Trophoblast cell (in vitro differentiated cells and primary cell): Measurements from ENCODE around the gene ASAP3.

Experiments used
- DNase-seq, 2 donors: peaks; one replicate each; pipeline ENCODE4 v3.0.0-alpha.2; 2016
- H2AFZ ChIP-seq: 2 replicates; pipeline ENCODE4 v1.6.1; 2013; ENCODE audit warnings: low read length, moderate library complexity, mild to moderate bottlenecking; ENCODE audit not compliant: insufficient read depth, poor library complexity
- H2AK5ac ChIP-seq: 2 replicates; pipeline ENCODE4 v1.6.1; 2013; ENCODE audit warnings: mild to moderate bottlenecking, low read length
- H2BK120ac ChIP-seq: 2 replicates; pipeline ENCODE4 v1.6.1; 2013; ENCODE audit warnings: low read length, mild to moderate bottlenecking, moderate library complexity; ENCODE audit not compliant: insufficient read depth, poor library complexity
- H2BK12ac ChIP-seq: 2 replicates; pipeline ENCODE4 v1.6.1; 2013; ENCODE audit warnings: mild to moderate bottlenecking, low read length, moderate library complexity
- H2BK5ac ChIP-seq: 2 replicates; pipeline ENCODE4 v1.6.1; 2013; ENCODE audit warnings: low read length, low read depth, moderate library complexity, mild to moderate bottlenecking; ENCODE audit not compliant: poor library complexity
- H3K14ac ChIP-seq: 2 replicates; pipeline ENCODE4 v1.6.1; 2013; ENCODE audit warnings: mild to moderate bottlenecking, low read length
- H3K18ac ChIP-seq: 2 replicates; pipeline ENCODE4 v1.6.1; 2013; ENCODE audit warnings: mild to moderate bottlenecking, low read length
- H3K23ac ChIP-seq: 2 replicates; pipeline ENCODE4 v1.6.1; 2013; ENCODE audit warnings: low read length
- H3K27ac ChIP-seq: 2 replicates; pipeline ENCODE4 v1.5.1; 2013; ENCODE audit warnings: low read depth, mild to moderate bottlenecking, inconsistent platforms, low read length, moderate library complexity
- H3K27me3 ChIP-seq: 2 replicates; pipeline ENCODE4 v1.6.1; 2013; ENCODE audit warnings: inconsistent platforms, mild to moderate bottlenecking, low read length, moderate library complexity; ENCODE audit not compliant: insufficient read depth
- H3K36me3 ChIP-seq, 2 experiments: 1 replicate in 1 of 2; 2 replicates in 1 of 2; pipeline ENCODE4 v1.6.1; 2013; ENCODE audit warnings: low read length in 2 of 2, mild to moderate bottlenecking in 2 of 2, moderate library complexity in 1 of 2; ENCODE audit not compliant: insufficient read depth in 2 of 2, control insufficient read depth in 1 of 2
- H3K4ac ChIP-seq: 2 replicates; pipeline ENCODE4 v1.6.1; 2013; ENCODE audit warnings: low read depth, mild to moderate bottlenecking, low read length, moderate library complexity
- H3K4me1 ChIP-seq, 2 experiments: 1 replicate in 1 of 2; 2 replicates in 1 of 2; pipeline ENCODE4 v1.6.1; 2013; ENCODE audit warnings: low read length in 2 of 2, mild to moderate bottlenecking in 2 of 2, moderate library complexity in 1 of 2; ENCODE audit not compliant: insufficient read depth in 2 of 2, control insufficient read depth in 1 of 2
- H3K4me2 ChIP-seq: 2 replicates; pipeline ENCODE4 v1.6.1; 2013; ENCODE audit warnings: inconsistent platforms, mild to moderate bottlenecking, low read length, moderate library complexity
- H3K4me3 ChIP-seq: 2 replicates; pipeline ENCODE4 v1.5.1; 2013; ENCODE audit warnings: mild to moderate bottlenecking, low read depth, low read length, inconsistent platforms
- H3K79me1 ChIP-seq: one replicate; pipeline ENCODE4 v1.6.1; 2013; ENCODE audit warnings: low read length
- H3K79me2 ChIP-seq: 2 replicates; pipeline ENCODE4 v1.6.1; 2013; ENCODE audit warnings: low read length, mild to moderate bottlenecking; ENCODE audit not compliant: control insufficient read depth, insufficient read depth, poor library complexity
- H3K9ac ChIP-seq: 2 replicates; pipeline ENCODE4 v1.6.1; 2013; ENCODE audit warnings: mild to moderate bottlenecking, low read length
- H3K9me3 ChIP-seq: 2 replicates; pipeline ENCODE4 v1.6.1; 2013; ENCODE audit warnings: low read depth, mild to moderate bottlenecking, control low read depth, inconsistent platforms, low read length; ENCODE audit not compliant: insufficient read depth
- H4K12ac ChIP-seq: 2 replicates; pipeline ENCODE4 v1.6.1; 2013; ENCODE audit warnings: low read depth, mild to moderate bottlenecking, low read length, moderate library complexity
- H4K8ac ChIP-seq: 2 replicates; pipeline ENCODE4 v1.6.1; 2013; ENCODE audit warnings: low read depth, mild to moderate bottlenecking, low read length, moderate library complexity
- H4K91ac ChIP-seq: one replicate; pipeline ENCODE4 v1.6.1; 2013; ENCODE audit warnings: low read depth, mild to moderate bottlenecking, low read length, moderate library complexity
- WGBS: extraction: QIAGEN DNeasy Blood & Tissue Kit; methylation state at CpG from one replicate; pipeline ENCODE4 v1.1.7; 2013; ENCODE audit warnings: missing lambda C conversion rate; ENCODE audit not compliant: insufficient read length, insufficient coverage; ENCODE audit errors: extremely low coverage; 5-methylcytosine and 5-hydroxymethylcytosine counted together

ASAP3 gene

GRCh38 chr1:23399229-23399628, 84.8 kb downstream of the ASAP3 start:
- Histone ChIP-seq H3K79me2 (no peaks in the 10 kb centered on the region), H2BK120ac (no peak overlapping the region), H3K4me2 (no peak overlapping the region), H2AFZ (no peak overlapping the region), H2AK5ac (no peak overlapping the region), H3K9me3 (no peaks in the 10 kb centered on the region), H3K27ac (no peak overlapping the region), H3K23ac (no peak overlapping the region), H4K12ac (no peak overlapping the region), H2BK5ac (no peak overlapping the region), H3K4ac (no peak overlapping the region), H3K79me1 (no peaks in the 10 kb centered on the region), H3K18ac (no peak overlapping the region), H4K91ac (no peak overlapping the region), H3K4me3 (no peak overlapping the region), H3K36me3 (no peaks in the 10 kb centered on the region), H2BK12ac (no peak overlapping the region), H3K27me3 (no peaks in the 10 kb centered on the region), H3K9ac (no peak overlapping the region), H4K8ac (no peak overlapping the region), H3K4me1 (peaks cover 9 to 10% of the 10 kb centered on the region in 2 experiments), H3K14ac (no peak overlapping the region)
- no peak for DNase-seq
- WGBS: no CpG with 5 or more reads among the region's 1 CpG

- H2BK120ac ChIP-seq: no peak overlapping the region
- no peaks in the 10 kb centered on the region for H3K79me1 ChIP-seq
- H3K27ac ChIP-seq: no peak overlapping the region
- no peak overlapping the region for H2BK5ac ChIP-seq
- H2AK5ac ChIP-seq: no peak overlapping the region
- no peaks in the 10 kb centered on the region for H3K36me3 ChIP-seq
- H3K27me3 ChIP-seq: no peaks in the 10 kb centered on the region
- no peak overlapping the region for H3K4me2 ChIP-seq
- no peak overlapping the region for H3K23ac ChIP-seq
- no peak overlapping the region for H3K4me3 ChIP-seq
- no peak overlapping the region for H3K18ac ChIP-seq
- no peak for DNase-seq
- no peak overlapping the region for H3K9ac ChIP-seq
- no peak overlapping the region for H4K8ac ChIP-seq
- no peaks in the 10 kb centered on the region for H3K79me2 ChIP-seq
- H2AFZ ChIP-seq: no peak overlapping the region
- peaks cover 6 to 7% of the 10 kb centered on the region in 2 experiments for H3K4me1 ChIP-seq
- H3K9me3 ChIP-seq: peaks cover 2% of the 10 kb centered on the region
- no peak overlapping the region for H3K14ac ChIP-seq
- H4K12ac ChIP-seq: no peak overlapping the region
- H2BK12ac ChIP-seq: no peak overlapping the region
- no peak overlapping the region for H4K91ac ChIP-seq
- no peak overlapping the region for H3K4ac ChIP-seq
- WGBS: no CpG with 5 or more reads among the region's 7 CpGs
These were observed 86.1 kb downstream of the ASAP3 start for GRCh38 chr1:23397908-23398307.

GRCh38 chr1:23396380-23396779, 87.6 kb downstream of the ASAP3 start:
- Histone ChIP-seq H3K9me3 (peaks cover 8% of the 10 kb centered on the region), H3K27ac (no peak overlapping the region), H3K14ac (no peak overlapping the region), H3K79me1 (no peaks in the 10 kb centered on the region), H4K91ac (no peak overlapping the region), H3K18ac (no peak overlapping the region), H2BK120ac (no peak overlapping the region), H3K9ac (no peak overlapping the region), H3K4me1 (peaks cover 3 to 4% of the 10 kb centered on the region in 2 experiments), H4K12ac (no peak overlapping the region), H3K79me2 (no peaks in the 10 kb centered on the region), H3K27me3 (no peaks in the 10 kb centered on the region), H2BK5ac (no peak overlapping the region), H3K4me3 (no peak overlapping the region), H3K4ac (no peak overlapping the region), H2AK5ac (no peak overlapping the region), H3K4me2 (no peak overlapping the region), H4K8ac (no peak overlapping the region), H2BK12ac (no peak overlapping the region), H3K23ac (no peak overlapping the region), H3K36me3 (no peaks in the 10 kb centered on the region), H2AFZ (no peak overlapping the region)
- no CpG with 5 or more reads among the region's 2 CpGs for WGBS
- DNase-seq: no peak

- no peak overlapping the region for H2BK120ac ChIP-seq
- no peak overlapping the region for H2AK5ac ChIP-seq
- no peak overlapping the region for H3K4me3 ChIP-seq
- H3K4me1 ChIP-seq: peaks cover 3 to 4% of the 10 kb centered on the region in 2 experiments
- DNase-seq: no peak
- H3K9me3 ChIP-seq: peaks cover 8% of the 10 kb centered on the region
- no peak overlapping the region for H3K4ac ChIP-seq
- no peak overlapping the region for H4K12ac ChIP-seq
- H2BK5ac ChIP-seq: no peak overlapping the region
- H3K36me3 ChIP-seq: no peaks in the 10 kb centered on the region
- H4K8ac ChIP-seq: no peak overlapping the region
- no peak overlapping the region for H4K91ac ChIP-seq
- no peaks in the 10 kb centered on the region for H3K79me1 ChIP-seq
- H3K27ac ChIP-seq: no peak overlapping the region
- H3K27me3 ChIP-seq: no peaks in the 10 kb centered on the region
- H2BK12ac ChIP-seq: no peak overlapping the region
- H3K9ac ChIP-seq: no peak overlapping the region
- no peak overlapping the region for H2AFZ ChIP-seq
- H3K4me2 ChIP-seq: no peak overlapping the region
- no peaks in the 10 kb centered on the region for H3K79me2 ChIP-seq
- WGBS: no CpG with 5 or more reads among the region's 4 CpGs
- no peak overlapping the region for H3K18ac ChIP-seq
- no peak overlapping the region for H3K23ac ChIP-seq
- no peak overlapping the region for H3K14ac ChIP-seq
These were observed 88.1 kb downstream of the ASAP3 start for GRCh38 chr1:23395849-23396248.
